Keratinocyte (primary cell): ENCODE measurements around the gene TOMM5. TPM values are rescaled to one million over a fixed set of nuclear protein-coding genes. Genes with fewer than 3 reads are reported as not detected.

Source experiments
- DNase-seq: peaks from one replicate; pipeline ENCODE4 v3.0.0-alpha.2; 2011; ENCODE audit warnings: low read depth, missing footprints, low spot score
- FAIRE-seq: peaks from 2 replicates; lab custom pipeline; 2011; peaks lifted over from hg19 to GRCh38; lab: Jason Lieb, UNC
- H2AFZ ChIP-seq: 2 replicates; pipeline ENCODE4 v1.6.0; 2012; ENCODE audit warnings: low read length, control low read depth, inconsistent platforms; ENCODE audit not compliant: control insufficient read depth
- H3K27ac ChIP-seq: 2 replicates; pipeline ENCODE4 v1.5.1; 2011; ENCODE audit warnings: low read length; ENCODE audit not compliant: control insufficient read depth, insufficient read depth
- H3K27me3 ChIP-seq: 3 replicates; pipeline ENCODE4 v1.6.0; 2011; ENCODE audit warnings: low read length; ENCODE audit not compliant: control insufficient read depth, insufficient read depth; ENCODE audit errors: extremely low read depth
- H3K36me3 ChIP-seq, 2 experiments: 2 replicates in 1 of 2; 3 replicates in 1 of 2; pipeline ENCODE4 v1.5.1; 2011; ENCODE audit warnings: low read length in 2 of 2, mild to moderate bottlenecking in 1 of 2; ENCODE audit not compliant: control insufficient read depth in 2 of 2, insufficient read depth in 2 of 2; ENCODE audit errors: extremely low read depth in 1 of 2
- H3K4me1 ChIP-seq: 3 replicates; pipeline ENCODE4 v1.5.1; 2011; ENCODE audit warnings: low read length; ENCODE audit not compliant: control insufficient read depth, insufficient read depth; ENCODE audit errors: extremely low read depth
- H3K4me2 ChIP-seq: 3 replicates; pipeline ENCODE4 v1.6.0; 2011; ENCODE audit warnings: low read depth, low read length; ENCODE audit not compliant: control insufficient read depth, insufficient read depth; ENCODE audit errors: extremely low read depth
- H3K4me3 ChIP-seq, 3 experiments: fragments of 200-600 bp in 1 of 3; sonication (generic) in 1 of 3; 2 replicates in 2 of 3; 3 replicates in 1 of 3; pipeline ENCODE4 v1.5.1; 2011 to 2016; ENCODE audit warnings: low read length in 3 of 3, mild to moderate bottlenecking in 3 of 3, control low read depth in 2 of 3, inconsistent platforms in 1 of 3, low read depth in 1 of 3, mixed read lengths in 1 of 3, mixed run types in 1 of 3, moderate library complexity in 1 of 3; ENCODE audit not compliant: control insufficient read depth in 2 of 3, insufficient read depth in 2 of 3; ENCODE audit errors: extremely low read depth in 1 of 3
- H3K79me2 ChIP-seq: 2 replicates; pipeline ENCODE4 v1.6.0; 2012; ENCODE audit warnings: low read length; ENCODE audit not compliant: control insufficient read depth, insufficient read depth
- H3K9ac ChIP-seq: 3 replicates; pipeline ENCODE4 v1.6.0; 2011; ENCODE audit warnings: low read length; ENCODE audit not compliant: control insufficient read depth, insufficient read depth; ENCODE audit errors: extremely low read depth
- H3K9me1 ChIP-seq: 3 replicates; pipeline ENCODE4 v1.6.0; 2011; ENCODE audit warnings: low read length; ENCODE audit not compliant: control insufficient read depth, insufficient read depth; ENCODE audit errors: extremely low read depth
- H3K9me3 ChIP-seq: 2 replicates; pipeline ENCODE4 v1.5.1; 2012; ENCODE audit warnings: low read depth, low read length; ENCODE audit not compliant: control insufficient read depth
- H4K20me1 ChIP-seq: 3 replicates; pipeline ENCODE4 v1.6.0; 2011; ENCODE audit warnings: low read length; ENCODE audit not compliant: control insufficient read depth, insufficient read depth; ENCODE audit errors: extremely low read depth
- EZH2 ChIP-seq: IDR thresholded peaks from one replicate; pipeline ENCODE4 v1.6.1; 2012; ENCODE audit warnings: inconsistent platforms, mild to moderate bottlenecking, low read length, moderate library complexity
- dilution Hi-C: fragments of 300-500 bp; cut with MboI; formaldehyde crosslinking; loops from one replicate; pipeline ENCODE4 v1.7.0; 2020; ENCODE audit warnings: low sequenced_read_pairs; ENCODE audit not compliant: extremely low pct_ligation_motif_present
- polyA plus RNA-seq, 5 experiments: library from polyadenylated mRNA; depleted of rRNA in 3 of 5; stranded (reverse) in 3 of 5; stranded (forward) in 1 of 5; unstranded in 1 of 5; fragments of >200 nt; gene quantifications; 1 replicate in 1 of 5; 2 replicates in 3 of 5; 3 replicates in 1 of 5; pipeline versions ENCODE4 v1.2.1 to v1.2.3, GENCODE V29; 2011 to 2012; ENCODE audit warnings: missing spikeins in 2 of 5, low read depth in 1 of 5, low replicate concordance in 1 of 5
- TF ChIP-seq, protein P1 (sequence below), 3 experiments: IDR thresholded peaks in 1 of 3; conservative IDR thresholded peaks in 1 of 3; optimal IDR thresholded peaks in 1 of 3; 2 replicates in 2 of 3; 3 replicates in 1 of 3; pipeline versions ENCODE3 to v1.5.1; 2011; ENCODE audit warnings: low read length in 3 of 3, mild to moderate bottlenecking in 3 of 3, moderate library complexity in 2 of 3, control low read depth in 1 of 3, inconsistent platforms in 1 of 3; ENCODE audit not compliant: insufficient read depth in 2 of 3; ENCODE audit errors: extremely low read depth in 1 of 3

Gene TOMM5
- polyA plus RNA-seq, 1 donor (not counting 4 experiments of a cell fraction or from before 2014, with no cell fraction given): 232 TPM

DNA sequence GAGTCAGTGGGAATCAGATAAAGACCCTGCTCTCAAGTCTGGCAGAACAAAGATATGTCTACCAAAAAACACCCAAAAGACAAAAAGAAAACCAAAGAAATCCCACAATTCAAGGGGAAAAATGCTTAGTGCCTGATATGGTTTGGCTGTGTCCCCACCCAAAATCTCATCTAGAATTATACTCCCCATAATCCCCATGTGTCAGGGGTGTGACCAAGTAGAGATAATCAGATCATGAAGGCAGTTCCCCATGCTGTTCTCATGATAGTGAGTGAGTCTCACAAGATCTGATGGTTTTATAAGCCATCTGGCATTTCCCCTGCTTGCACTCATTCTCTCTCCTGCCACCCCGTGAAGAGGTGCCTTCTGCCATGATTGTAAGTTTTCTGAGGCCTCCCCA is 29.6 kb downstream of the TOMM5 start:
- Histone ChIP-seq H3K27ac (no peak overlapping the region), H2AFZ (no peak overlapping the region), H3K9ac (no peak overlapping the region), H3K9me1 (peaks cover 2% of the 10 kb centered on the region), H4K20me1 (no peaks in the 10 kb centered on the region), H3K4me1 (peaks cover 3% of the 10 kb centered on the region), H3K4me3 (no peak overlapping the region), H3K27me3 (no peaks in the 10 kb centered on the region), H3K36me3 (no peaks in the 10 kb centered on the region), H3K9me3 (no peaks in the 10 kb centered on the region), H3K79me2 (no peaks in the 10 kb centered on the region), H3K4me2 (no peak overlapping the region)
- no peak for DNase-seq
- dilution Hi-C loops: no loop called here
- FAIRE-seq: no peak
- TF ChIP-seq EZH2: no peak
- TF ChIP-seq, protein P1, sequence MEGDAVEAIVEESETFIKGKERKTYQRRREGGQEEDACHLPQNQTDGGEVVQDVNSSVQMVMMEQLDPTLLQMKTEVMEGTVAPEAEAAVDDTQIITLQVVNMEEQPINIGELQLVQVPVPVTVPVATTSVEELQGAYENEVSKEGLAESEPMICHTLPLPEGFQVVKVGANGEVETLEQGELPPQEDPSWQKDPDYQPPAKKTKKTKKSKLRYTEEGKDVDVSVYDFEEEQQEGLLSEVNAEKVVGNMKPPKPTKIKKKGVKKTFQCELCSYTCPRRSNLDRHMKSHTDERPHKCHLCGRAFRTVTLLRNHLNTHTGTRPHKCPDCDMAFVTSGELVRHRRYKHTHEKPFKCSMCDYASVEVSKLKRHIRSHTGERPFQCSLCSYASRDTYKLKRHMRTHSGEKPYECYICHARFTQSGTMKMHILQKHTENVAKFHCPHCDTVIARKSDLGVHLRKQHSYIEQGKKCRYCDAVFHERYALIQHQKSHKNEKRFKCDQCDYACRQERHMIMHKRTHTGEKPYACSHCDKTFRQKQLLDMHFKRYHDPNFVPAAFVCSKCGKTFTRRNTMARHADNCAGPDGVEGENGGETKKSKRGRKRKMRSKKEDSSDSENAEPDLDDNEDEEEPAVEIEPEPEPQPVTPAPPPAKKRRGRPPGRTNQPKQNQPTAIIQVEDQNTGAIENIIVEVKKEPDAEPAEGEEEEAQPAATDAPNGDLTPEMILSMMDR (optimal IDR thresholded peaks at IDR 0.05 in 1 of 3, IDR thresholded peaks at IDR 0.05 in 1 of 3, conservative IDR thresholded peaks at IDR 0.05 in 1 of 3; ENCODE audit: extremely low read depth in 1 of 3, insufficient read depth in 2 of 3, low read length in 3 of 3): no peak

DNA sequence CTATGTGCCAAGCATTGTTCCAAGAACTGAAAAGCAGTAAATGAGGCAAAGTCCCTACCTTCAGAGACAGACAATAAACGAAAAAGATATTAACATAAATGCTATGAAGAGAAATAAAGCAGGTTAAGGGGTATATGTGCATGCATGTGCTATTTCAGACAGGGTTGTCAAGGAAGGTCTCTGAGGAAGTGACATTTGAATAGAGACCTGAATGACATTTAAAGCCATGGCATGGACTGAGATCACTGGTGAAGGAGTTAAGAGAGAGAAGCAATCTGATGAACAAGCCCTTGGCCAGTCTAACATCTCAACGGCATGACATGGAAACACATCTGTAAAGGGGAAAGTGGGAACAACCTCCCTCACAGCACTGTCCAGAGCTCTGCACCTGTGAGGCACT is 30.7 kb downstream of the TOMM5 start:
- Histone ChIP-seq H3K36me3 (no peaks in the 10 kb centered on the region), H3K9ac (no peak overlapping the region), H3K9me1 (peaks cover 2% of the 10 kb centered on the region), H2AFZ (no peak overlapping the region), H3K4me3 (no peak overlapping the region), H3K27ac (no peak overlapping the region), H3K27me3 (no peaks in the 10 kb centered on the region), H3K79me2 (no peaks in the 10 kb centered on the region), H3K4me2 (no peak overlapping the region), H3K9me3 (no peaks in the 10 kb centered on the region), H4K20me1 (no peaks in the 10 kb centered on the region), H3K4me1 (peaks cover 3% of the 10 kb centered on the region)
- no peak for DNase-seq
- dilution Hi-C loops: no loop called here
- no peak for TF ChIP-seq EZH2
- TF ChIP-seq, protein P1 (optimal IDR thresholded peaks at IDR 0.05 in 1 of 3, IDR thresholded peaks at IDR 0.05 in 1 of 3, conservative IDR thresholded peaks at IDR 0.05 in 1 of 3; ENCODE audit: extremely low read depth in 1 of 3, insufficient read depth in 2 of 3, low read length in 3 of 3): no peak
- no peak for FAIRE-seq
